Lower lobe of right lung (tissue), 2 donors: ENCODE measurements around the gene ZNF595. TPM values are rescaled to one million over a fixed set of nuclear protein-coding genes. Genes with fewer than 3 reads are reported as not detected.

ENCODE experiments used
- ATAC-seq, 2 donors: fragments of 200-7000 bp; cut with Tn5 transposase; one replicate each; pipeline ENCODE4 v1.9.1; 2020 to 2022; ENCODE audit warnings: mild to moderate bottlenecking in 2 of 2, moderate library complexity in 2 of 2
- DNase-seq: peaks from one replicate; pipeline ENCODE4 v3.0.0-alpha.2; 2020
- H3K27ac ChIP-seq: fragments of 200-600 bp; one replicate; pipeline ENCODE4 v1.8.0; 2022
- H3K27me3 ChIP-seq: fragments of 200-600 bp; one replicate; pipeline ENCODE4 v1.8.0; 2022; ENCODE audit warnings: low read depth
- H3K36me3 ChIP-seq: fragments of 200-600 bp; one replicate; pipeline ENCODE4 v1.8.0; 2022; ENCODE audit warnings: mild to moderate bottlenecking
- H3K4me1 ChIP-seq: fragments of 200-600 bp; one replicate; pipeline ENCODE4 v1.8.0; 2022
- H3K4me3 ChIP-seq: fragments of 200-600 bp; one replicate; pipeline ENCODE4 v1.8.0; 2022; ENCODE audit warnings: mild to moderate bottlenecking
- H3K9me3 ChIP-seq: fragments of 200-600 bp; one replicate; pipeline ENCODE4 v1.8.0; 2022
- CTCF ChIP-seq: fragments of 200-600 bp; IDR thresholded peaks from one replicate; pipeline ENCODE4 v1.8.0; 2022; ENCODE audit warnings: antibody characterized with exemption, mild to moderate bottlenecking
- intact Hi-C: fragments of 100-400 bp; cut with DNase I; formaldehyde crosslinking; loops from one replicate; pipeline ENCODE4 v1.11.0; 2022
- total RNA-seq: library from RNA; stranded (reverse); fragmentation: NEBNext Ultra II Directional; extraction: Animal tissue kit (Norgen Biotek cat#: 25700); gene quantifications from one replicate; pipeline ENCODE4 v1.2.1, GENCODE V29; 2021
- donor health status: DM: no; HTN: yes; CAD: no; lungs with severe emphysema.

ZNF595 gene
- total RNA-seq, 1 donor from 2014 or later, result 14.6 TPM

GRCh38 chr4:98386-98785 lies 45.3 kb downstream of the ZNF595 start:
- Histone ChIP-seq H3K4me1 (no peaks in the 10 kb centered on the region), H3K27ac (no peak overlapping the region), H3K9me3 (peaks cover 94% of the 10 kb centered on the region), H3K4me3 (no peak overlapping the region), H3K36me3 (no peaks in the 10 kb centered on the region), H3K27me3 (no peaks in the 10 kb centered on the region)
- no peak for DNase-seq
- TF ChIP-seq CTCF, result no peak
- no peak for ATAC-seq
- intact Hi-C loops, result no loop called here

- H3K9me3 ChIP-seq, result peaks cover 87% of the 10 kb centered on the region
- no peaks in the 10 kb centered on the region for H3K27me3 ChIP-seq
- TF ChIP-seq CTCF, result no peak
- no peak for DNase-seq
- H3K4me3 ChIP-seq, result no peak overlapping the region
- no peaks in the 10 kb centered on the region for H3K4me1 ChIP-seq
- intact Hi-C loops, result no loop called here
- ATAC-seq, result no peak
- no peaks in the 10 kb centered on the region for H3K36me3 ChIP-seq
- H3K27ac ChIP-seq, result no peak overlapping the region
Observed at GRCh38 chr4:99863-100262, 46.7 kb downstream of the ZNF595 start.

DNA sequence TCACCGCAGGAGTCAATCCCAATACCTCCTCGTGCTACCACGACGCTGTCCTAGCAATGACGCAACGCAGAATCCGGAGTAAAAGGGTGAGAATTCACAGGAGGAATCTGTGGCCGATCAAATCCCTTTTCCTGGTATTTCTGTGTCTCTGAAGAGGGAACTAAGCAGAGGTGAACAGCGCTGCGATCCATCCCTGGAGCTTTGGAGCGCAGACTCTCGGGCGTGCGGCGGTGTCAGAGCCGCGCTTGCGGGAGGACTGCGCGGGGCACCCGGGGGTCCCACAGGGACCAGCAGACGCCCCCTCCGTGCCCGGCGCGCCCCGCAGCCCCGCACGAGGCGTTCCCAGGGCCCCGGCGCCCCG lies 53.9 kb downstream of the ZNF595 start:
- DNase-seq (no peak), ATAC-seq (no peak)
- H3K27me3 ChIP-seq, result peaks cover 34% of the 10 kb centered on the region
- no peak for TF ChIP-seq CTCF
- intact Hi-C loops, result no loop called here
- H3K4me1 ChIP-seq, result no peaks in the 10 kb centered on the region
- H3K36me3 ChIP-seq, result no peaks in the 10 kb centered on the region
- no peak overlapping the region for H3K27ac ChIP-seq
- H3K9me3 ChIP-seq, result peaks cover 39% of the 10 kb centered on the region
- H3K4me3 ChIP-seq, result no peak overlapping the region

DNA sequence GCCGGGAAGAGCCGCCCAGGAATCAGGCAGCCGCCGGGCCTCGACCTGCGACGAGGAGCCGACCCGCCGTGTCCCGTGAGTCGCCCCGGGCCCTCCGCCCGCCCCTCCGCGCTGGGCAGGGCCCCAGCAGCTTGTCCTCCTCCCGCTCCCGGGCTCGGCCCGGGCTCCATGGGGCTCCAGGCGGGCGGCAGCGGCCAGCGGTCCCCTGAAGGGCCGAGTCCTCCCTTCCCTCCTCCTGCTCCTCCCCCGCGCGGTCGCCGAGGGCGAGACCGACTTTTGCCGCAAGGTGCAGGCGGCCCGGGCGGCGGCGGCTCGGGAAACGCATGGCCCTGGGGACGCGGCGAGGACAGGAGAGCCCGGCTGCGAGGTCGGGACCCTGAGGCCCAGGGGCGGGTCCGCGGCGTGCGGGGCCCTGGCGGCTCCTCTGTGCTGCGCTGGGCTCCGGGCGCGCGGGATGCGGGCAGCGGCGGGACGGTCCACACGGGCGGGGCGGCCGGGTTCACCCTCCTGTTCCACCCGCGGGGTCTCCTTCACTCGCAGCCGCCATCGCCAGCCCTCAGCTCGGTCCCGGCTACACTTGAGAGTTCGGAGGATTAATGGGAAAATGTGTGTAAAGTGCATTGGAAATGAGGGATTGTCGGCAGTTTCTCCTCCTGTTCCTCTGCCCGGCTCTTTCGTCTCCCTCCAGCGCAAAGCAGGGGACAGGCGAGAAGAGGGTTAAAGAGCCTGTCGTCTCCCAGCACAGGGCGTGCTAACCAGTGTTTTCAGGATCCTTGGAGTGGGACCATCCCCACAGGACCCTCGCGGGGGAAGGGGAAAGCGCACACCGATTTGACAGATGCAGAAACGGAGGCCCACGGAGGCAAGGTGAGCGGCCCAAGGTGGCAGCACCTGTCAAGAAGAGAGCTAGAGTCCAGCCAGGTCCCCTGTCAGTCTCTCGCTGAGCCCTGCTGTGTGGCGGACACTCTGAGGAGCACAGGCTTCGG lies 54.6 kb downstream of the ZNF595 start:
- H3K4me3 ChIP-seq, result no peak overlapping the region
- H3K4me1 ChIP-seq, result no peaks in the 10 kb centered on the region
- peak; percentile 36 for DNase-seq
- TF ChIP-seq CTCF, result no peak
- no peak for ATAC-seq
- H3K27me3 ChIP-seq, result peaks cover 34% of the 10 kb centered on the region
- no peak overlapping the region for H3K27ac ChIP-seq
- peaks cover 34% of the 10 kb centered on the region for H3K9me3 ChIP-seq
- H3K36me3 ChIP-seq, result no peaks in the 10 kb centered on the region
- intact Hi-C loops, result no loop called here

DNA sequence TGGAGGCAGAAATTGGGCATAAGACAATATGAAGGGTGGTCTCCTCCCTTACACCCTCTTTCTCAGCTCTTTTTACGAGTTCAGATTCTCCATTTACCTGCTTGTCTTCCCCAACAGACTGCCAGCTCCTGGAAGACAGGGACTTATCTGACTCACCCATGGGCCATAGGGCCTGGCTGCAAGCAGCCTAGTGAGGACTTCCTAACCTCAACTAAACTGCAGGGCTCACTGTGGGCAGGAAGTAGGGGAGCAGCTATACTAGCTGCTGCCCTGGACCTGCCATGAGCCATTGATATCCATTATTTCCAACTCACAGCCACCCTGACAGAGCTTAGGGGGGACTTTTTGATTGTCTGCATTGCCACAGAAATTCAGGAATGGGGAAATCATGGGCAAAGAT lies 59.6 kb downstream of the ZNF595 start:
- no peak for DNase-seq

More for the DNA sequence above, 59.6 kb downstream of the ZNF595 start:
- Histone ChIP-seq H3K9me3 (peaks cover under 1% of the 10 kb centered on the region), H3K27me3 (peaks cover 22% of the 10 kb centered on the region), H3K4me3 (no peak overlapping the region), H3K4me1 (no peaks in the 10 kb centered on the region), H3K27ac (no peak overlapping the region), H3K36me3 (no peaks in the 10 kb centered on the region)
- intact Hi-C loops, result no loop called here
- ATAC-seq, result no peak
- no peak for TF ChIP-seq CTCF
